Measurements from ENCODE around the gene SELP. TPM values are rescaled to one million over a fixed set of nuclear protein-coding genes. Genes with fewer than 3 reads are reported as not detected.

SELP gene
- total RNA-seq, 2 experiments from 2014 or later: not detected

- intact Hi-C loops (cut with micrococcal nuclease; ENCODE audit: unreplicated experiment): no loop called here
- TF ChIP-seq EZH2phosphoT487 (IDR thresholded peaks at IDR 0.05; ENCODE audit: borderline replicate concordance, low read depth, low read length): no peak
- TF ChIP-seq, protein P1, sequence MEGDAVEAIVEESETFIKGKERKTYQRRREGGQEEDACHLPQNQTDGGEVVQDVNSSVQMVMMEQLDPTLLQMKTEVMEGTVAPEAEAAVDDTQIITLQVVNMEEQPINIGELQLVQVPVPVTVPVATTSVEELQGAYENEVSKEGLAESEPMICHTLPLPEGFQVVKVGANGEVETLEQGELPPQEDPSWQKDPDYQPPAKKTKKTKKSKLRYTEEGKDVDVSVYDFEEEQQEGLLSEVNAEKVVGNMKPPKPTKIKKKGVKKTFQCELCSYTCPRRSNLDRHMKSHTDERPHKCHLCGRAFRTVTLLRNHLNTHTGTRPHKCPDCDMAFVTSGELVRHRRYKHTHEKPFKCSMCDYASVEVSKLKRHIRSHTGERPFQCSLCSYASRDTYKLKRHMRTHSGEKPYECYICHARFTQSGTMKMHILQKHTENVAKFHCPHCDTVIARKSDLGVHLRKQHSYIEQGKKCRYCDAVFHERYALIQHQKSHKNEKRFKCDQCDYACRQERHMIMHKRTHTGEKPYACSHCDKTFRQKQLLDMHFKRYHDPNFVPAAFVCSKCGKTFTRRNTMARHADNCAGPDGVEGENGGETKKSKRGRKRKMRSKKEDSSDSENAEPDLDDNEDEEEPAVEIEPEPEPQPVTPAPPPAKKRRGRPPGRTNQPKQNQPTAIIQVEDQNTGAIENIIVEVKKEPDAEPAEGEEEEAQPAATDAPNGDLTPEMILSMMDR (conservative IDR thresholded peaks at IDR 0.05; ENCODE audit: low read length): no peak
- H3K79me2 ChIP-seq (ENCODE audit: insufficient read depth, low read depth, low read length): no peaks in the 10 kb centered on the region
- no peaks in the 10 kb centered on the region for H3K4me1 ChIP-seq (ENCODE audit: insufficient read depth, low read length, poor library complexity, severe bottlenecking)
- H3K9me3 ChIP-seq (ENCODE audit: low read length): no peaks in the 10 kb centered on the region
- DNase-seq (ENCODE audit: low spot score): no peak
- POLR2A ChIA-PET: no interaction called here
- H2AFZ ChIP-seq (ENCODE audit: low read length): no peak overlapping the region
- no peak overlapping the region for H3K4me3 ChIP-seq (ENCODE audit: low read depth, low read length, poor library complexity, severe bottlenecking)
- no peaks in the 10 kb centered on the region for H4K20me1 ChIP-seq (ENCODE audit: insufficient read depth, low read length)
- no peaks in the 10 kb centered on the region for H3K9me2 ChIP-seq (ENCODE audit: insufficient read depth, low read length)
- no peak overlapping the region for H3K27ac ChIP-seq (ENCODE audit: low read depth, low read length, poor library complexity, severe bottlenecking)
- no TSS peak for BruUV-seq (replicated peaks)
- CTCF ChIA-PET (ENCODE audit: unreplicated experiment): no interaction called here
- H3K36me3 ChIP-seq (ENCODE audit: insufficient read depth, low read length): no peaks in the 10 kb centered on the region
- H3K4me2 ChIP-seq (ENCODE audit: low read length): no peak overlapping the region
These were observed 20.6 kb upstream of the SELP start for GRCh38 chr1:169650551-169650950.

GRCh38 chr1:169648709-169649108, 18.8 kb upstream of the SELP start:
- POLR2A ChIA-PET: no interaction called here
- H3K4me3 ChIP-seq (ENCODE audit: low read depth, low read length, poor library complexity, severe bottlenecking): no peak overlapping the region
- H3K36me3 ChIP-seq (ENCODE audit: insufficient read depth, low read length): no peaks in the 10 kb centered on the region
- H3K27ac ChIP-seq (ENCODE audit: low read depth, low read length, poor library complexity, severe bottlenecking): no peak overlapping the region
- H3K79me2 ChIP-seq (ENCODE audit: insufficient read depth, low read depth, low read length): no peaks in the 10 kb centered on the region
- H4K20me1 ChIP-seq (ENCODE audit: insufficient read depth, low read length): no peaks in the 10 kb centered on the region
- intact Hi-C loops (cut with micrococcal nuclease; ENCODE audit: unreplicated experiment): no loop called here
- no TSS peak for BruUV-seq (replicated peaks)
- no peak overlapping the region for H2AFZ ChIP-seq (ENCODE audit: low read length)
- TF ChIP-seq, protein P1 (conservative IDR thresholded peaks at IDR 0.05; ENCODE audit: low read length): no peak
- no peak for TF ChIP-seq EZH2phosphoT487 (IDR thresholded peaks at IDR 0.05; ENCODE audit: borderline replicate concordance, low read depth, low read length)
- H3K9me2 ChIP-seq (ENCODE audit: insufficient read depth, low read length): no peaks in the 10 kb centered on the region
- H3K4me1 ChIP-seq (ENCODE audit: insufficient read depth, low read length, poor library complexity, severe bottlenecking): no peaks in the 10 kb centered on the region
- H3K4me2 ChIP-seq (ENCODE audit: low read length): no peak overlapping the region
- CTCF ChIA-PET (ENCODE audit: unreplicated experiment): no interaction called here
- H3K9me3 ChIP-seq (ENCODE audit: low read length): no peaks in the 10 kb centered on the region
- DNase-seq (ENCODE audit: low spot score): no peak

DNA sequence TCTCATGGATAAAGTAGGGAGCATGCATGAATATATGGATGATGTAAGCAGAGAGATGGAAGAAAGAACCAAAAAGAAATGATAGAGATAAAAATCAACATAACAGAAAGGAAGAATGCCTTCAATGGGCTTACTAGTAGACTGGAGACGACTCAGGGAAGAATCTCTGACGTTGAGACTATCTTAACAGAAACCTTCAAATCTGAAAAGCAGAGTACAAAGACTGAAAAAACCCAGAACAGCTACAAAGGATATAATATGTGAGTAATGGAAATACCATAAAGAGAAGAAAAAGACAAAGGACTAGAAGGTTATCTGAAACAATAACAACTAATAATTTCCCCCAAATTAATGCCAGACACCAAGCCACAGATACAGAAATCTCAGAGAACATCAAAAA, 18.3 kb upstream of the SELP start:
- Histone ChIP-seq H3K4me1 (ENCODE audit: insufficient read depth, low read length, poor library complexity, severe bottlenecking) (no peaks in the 10 kb centered on the region), H3K9me3 (ENCODE audit: low read length) (no peaks in the 10 kb centered on the region), H3K4me3 (ENCODE audit: low read depth, low read length, poor library complexity, severe bottlenecking) (no peak overlapping the region), H4K20me1 (ENCODE audit: insufficient read depth, low read length) (no peaks in the 10 kb centered on the region), H2AFZ (ENCODE audit: low read length) (no peak overlapping the region), H3K36me3 (ENCODE audit: insufficient read depth, low read length) (no peaks in the 10 kb centered on the region), H3K9me2 (ENCODE audit: insufficient read depth, low read length) (no peaks in the 10 kb centered on the region), H3K4me2 (ENCODE audit: low read length) (no peak overlapping the region), H3K79me2 (ENCODE audit: insufficient read depth, low read depth, low read length) (no peaks in the 10 kb centered on the region), H3K27ac (ENCODE audit: low read depth, low read length, poor library complexity, severe bottlenecking) (no peak overlapping the region)
- DNase-seq (ENCODE audit: low spot score): no peak
- intact Hi-C loops (cut with micrococcal nuclease; ENCODE audit: unreplicated experiment): no loop called here
- ChIA-PET POLR2A (no interaction called here), CTCF (ENCODE audit: unreplicated experiment) (no interaction called here)
- no TSS peak for BruUV-seq (replicated peaks)
- no peak for TF ChIP-seq EZH2phosphoT487 (IDR thresholded peaks at IDR 0.05; ENCODE audit: borderline replicate concordance, low read depth, low read length)
- TF ChIP-seq, protein P1 (conservative IDR thresholded peaks at IDR 0.05; ENCODE audit: low read length): no peak

Data from OCI-LY7 (cell line).